Vagina (tissue), 2 donors: ENCODE measurements around the gene B3GALT4.

Experiments used
- POLR2A ChIP-seq, 2 donors: fragments of 450-650 bp; IDR thresholded peaks; one replicate each; pipeline ENCODE4 v1.6.1; 2017; ENCODE audit warnings: antibody characterized with exemption in 2 of 2, mild to moderate bottlenecking in 2 of 2, moderate library complexity in 2 of 2
- POLR2AphosphoS5 ChIP-seq, 2 donors: sonication (generic); formaldehyde crosslinking; IDR thresholded peaks; one replicate each; pipeline ENCODE4 v1.9.0; 2017; ENCODE audit warnings: antibody characterized with exemption in 2 of 2, mild to moderate bottlenecking in 2 of 2, low read depth in 1 of 2; ENCODE audit not compliant: insufficient read depth in 1 of 2
- TF ChIP-seq, protein P1 (sequence below), 3 experiments: fragments of 450-650 bp in 2 of 3; fragments of 200-600 bp in 1 of 3; sonication (generic) in 1 of 3; IDR thresholded peaks; one replicate each; pipeline ENCODE4 v1.5.1; 2017 to 2019; ENCODE audit warnings: antibody characterized with exemption in 3 of 3, mild to moderate bottlenecking in 2 of 3, moderate library complexity in 2 of 3

DNA sequence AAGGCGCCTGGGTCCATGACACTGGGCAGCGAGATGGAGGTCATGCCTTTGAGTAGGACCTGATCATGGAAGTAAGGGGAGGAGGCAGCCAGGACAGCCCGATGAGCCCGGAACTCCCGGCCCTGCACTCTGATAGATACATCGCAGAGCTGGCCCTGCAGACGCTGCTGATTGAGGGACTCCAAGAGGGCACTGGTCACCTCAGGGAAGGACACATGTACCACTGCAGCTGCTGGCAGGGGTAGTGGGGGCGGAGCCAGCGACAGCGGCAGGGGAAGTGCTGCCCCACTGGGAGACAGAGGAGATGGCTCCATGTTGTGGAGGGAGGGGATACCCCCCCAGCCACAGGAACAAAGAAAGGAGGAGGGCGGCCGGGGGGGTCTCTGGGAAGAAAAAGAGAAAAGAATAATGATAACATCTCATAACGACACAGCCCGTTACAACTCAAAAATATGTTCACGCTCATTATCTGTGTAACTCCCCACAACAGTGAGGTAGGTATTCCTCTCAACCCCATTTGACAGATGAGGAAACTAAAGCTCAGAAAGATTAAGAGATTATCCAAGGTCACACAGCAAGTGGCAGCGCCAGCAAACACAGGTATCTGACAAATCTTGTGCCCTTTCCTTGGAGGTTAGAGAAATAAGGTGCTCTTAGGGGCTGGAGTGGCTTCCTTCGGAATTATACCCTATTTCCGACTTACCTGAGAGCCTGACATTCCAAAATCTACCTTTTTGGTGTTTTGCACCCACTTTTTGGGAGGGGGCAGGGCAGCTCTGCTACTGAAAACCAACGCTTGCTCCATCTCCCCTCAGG, 39.9 kb downstream of the B3GALT4 start:
- TF ChIP-seq, protein P1, sequence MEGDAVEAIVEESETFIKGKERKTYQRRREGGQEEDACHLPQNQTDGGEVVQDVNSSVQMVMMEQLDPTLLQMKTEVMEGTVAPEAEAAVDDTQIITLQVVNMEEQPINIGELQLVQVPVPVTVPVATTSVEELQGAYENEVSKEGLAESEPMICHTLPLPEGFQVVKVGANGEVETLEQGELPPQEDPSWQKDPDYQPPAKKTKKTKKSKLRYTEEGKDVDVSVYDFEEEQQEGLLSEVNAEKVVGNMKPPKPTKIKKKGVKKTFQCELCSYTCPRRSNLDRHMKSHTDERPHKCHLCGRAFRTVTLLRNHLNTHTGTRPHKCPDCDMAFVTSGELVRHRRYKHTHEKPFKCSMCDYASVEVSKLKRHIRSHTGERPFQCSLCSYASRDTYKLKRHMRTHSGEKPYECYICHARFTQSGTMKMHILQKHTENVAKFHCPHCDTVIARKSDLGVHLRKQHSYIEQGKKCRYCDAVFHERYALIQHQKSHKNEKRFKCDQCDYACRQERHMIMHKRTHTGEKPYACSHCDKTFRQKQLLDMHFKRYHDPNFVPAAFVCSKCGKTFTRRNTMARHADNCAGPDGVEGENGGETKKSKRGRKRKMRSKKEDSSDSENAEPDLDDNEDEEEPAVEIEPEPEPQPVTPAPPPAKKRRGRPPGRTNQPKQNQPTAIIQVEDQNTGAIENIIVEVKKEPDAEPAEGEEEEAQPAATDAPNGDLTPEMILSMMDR (IDR thresholded peaks at IDR 0.05) = no peak
- TF ChIP-seq POLR2AphosphoS5 (IDR thresholded peaks at IDR 0.05; ENCODE audit: insufficient read depth in 1 of 2, low read depth in 1 of 2) (no peak), POLR2A (IDR thresholded peaks at IDR 0.05) (no peak)
